Measurements from ENCODE around the gene TRIM29.

The TRIM29 gene

DNA sequence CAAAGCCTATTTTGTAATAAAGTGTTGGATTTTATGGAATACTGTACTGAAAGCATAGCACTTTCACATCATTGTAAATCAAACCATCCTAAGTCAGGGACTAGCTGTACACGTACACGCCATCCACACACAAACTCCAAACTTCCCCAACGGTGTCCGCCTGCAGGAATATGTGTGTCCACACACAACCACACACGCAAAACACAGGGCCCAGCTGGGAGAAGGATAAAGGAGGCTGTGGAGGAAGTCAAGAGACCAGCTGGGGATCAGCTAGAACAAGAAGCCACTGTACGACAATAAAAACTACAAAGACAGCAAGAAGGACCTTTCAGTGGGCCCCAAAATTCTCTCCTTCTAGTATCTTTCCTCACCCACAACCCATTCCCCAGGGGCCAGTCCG is 1.6 kb downstream of the TRIM29 start:
- no peak for DNase-seq

DNA sequence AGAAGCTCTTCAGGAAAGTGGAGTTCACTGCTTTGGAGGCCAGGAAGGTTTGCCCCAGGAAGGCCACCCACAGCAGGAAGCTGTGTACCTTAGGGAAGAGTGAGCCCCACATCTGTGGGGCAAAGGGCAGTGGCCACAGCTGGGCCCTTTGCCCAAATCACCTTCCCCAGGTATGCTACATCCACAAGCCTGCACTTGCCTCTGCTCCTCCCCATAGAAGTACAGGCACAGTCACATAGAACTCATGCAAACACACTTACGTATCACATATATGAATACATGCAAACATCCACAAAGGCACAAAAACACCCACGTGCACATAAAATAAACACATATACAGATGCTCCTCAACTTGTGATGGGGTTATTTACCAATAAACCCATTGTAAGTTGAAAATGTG is 2.1 kb downstream of the TRIM29 start:
- DNase-seq, result no peak

DNA sequence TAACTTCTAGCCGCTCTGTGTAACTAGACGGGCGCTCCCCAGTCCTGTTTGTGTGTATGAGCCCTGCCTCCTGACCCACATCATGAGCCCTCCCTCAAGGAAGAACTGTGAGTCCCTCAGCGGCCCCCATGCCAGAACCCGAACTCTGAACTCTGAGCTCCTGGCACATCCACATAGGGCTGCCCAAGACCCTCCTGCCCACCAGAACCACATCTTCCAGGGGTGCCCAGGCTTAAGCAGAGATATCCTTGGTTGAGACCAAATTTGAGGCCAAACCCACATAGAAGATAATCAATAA is 3.0 kb downstream of the TRIM29 start:
- no peak for DNase-seq

DNA sequence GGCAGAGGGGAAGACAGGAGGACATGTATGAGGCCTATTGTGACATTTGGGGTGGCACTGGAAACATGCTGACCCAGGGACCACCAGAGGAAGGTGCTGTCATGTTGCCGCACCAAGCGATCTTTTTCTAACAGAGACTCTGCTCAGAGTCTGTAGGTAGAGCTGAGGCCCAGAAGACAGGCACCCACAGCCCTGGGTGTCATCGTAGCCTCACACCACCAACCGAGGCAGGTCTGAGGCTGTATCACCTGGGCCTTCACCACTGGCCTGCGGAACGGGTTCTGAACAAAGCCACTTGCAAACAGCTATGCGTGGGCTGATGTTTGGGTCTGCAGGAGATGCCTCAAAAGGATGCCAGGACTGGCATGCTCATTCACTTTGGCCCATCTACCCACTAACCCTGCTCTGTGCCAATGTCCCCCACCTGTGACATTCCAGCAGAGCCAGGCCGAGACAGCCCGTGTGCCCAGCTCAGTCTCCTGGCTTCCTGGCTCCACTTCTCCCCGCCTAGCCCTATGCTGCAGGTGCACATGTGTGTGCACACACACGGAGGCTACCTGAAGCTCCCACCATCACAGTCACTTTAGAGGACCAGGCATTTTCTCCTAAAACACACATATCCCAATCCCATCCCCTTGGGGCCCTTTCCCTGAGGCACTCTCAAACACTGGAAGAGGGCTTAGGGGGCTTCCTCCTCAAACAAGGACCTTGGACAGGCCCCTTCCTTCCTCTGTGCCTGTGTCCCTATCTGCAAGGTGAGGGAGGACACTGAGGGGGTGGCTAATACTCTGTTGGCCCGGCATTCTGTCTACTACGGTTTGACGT is 3.6 kb downstream of the TRIM29 start:
- DNase-seq, result no peak

DNA sequence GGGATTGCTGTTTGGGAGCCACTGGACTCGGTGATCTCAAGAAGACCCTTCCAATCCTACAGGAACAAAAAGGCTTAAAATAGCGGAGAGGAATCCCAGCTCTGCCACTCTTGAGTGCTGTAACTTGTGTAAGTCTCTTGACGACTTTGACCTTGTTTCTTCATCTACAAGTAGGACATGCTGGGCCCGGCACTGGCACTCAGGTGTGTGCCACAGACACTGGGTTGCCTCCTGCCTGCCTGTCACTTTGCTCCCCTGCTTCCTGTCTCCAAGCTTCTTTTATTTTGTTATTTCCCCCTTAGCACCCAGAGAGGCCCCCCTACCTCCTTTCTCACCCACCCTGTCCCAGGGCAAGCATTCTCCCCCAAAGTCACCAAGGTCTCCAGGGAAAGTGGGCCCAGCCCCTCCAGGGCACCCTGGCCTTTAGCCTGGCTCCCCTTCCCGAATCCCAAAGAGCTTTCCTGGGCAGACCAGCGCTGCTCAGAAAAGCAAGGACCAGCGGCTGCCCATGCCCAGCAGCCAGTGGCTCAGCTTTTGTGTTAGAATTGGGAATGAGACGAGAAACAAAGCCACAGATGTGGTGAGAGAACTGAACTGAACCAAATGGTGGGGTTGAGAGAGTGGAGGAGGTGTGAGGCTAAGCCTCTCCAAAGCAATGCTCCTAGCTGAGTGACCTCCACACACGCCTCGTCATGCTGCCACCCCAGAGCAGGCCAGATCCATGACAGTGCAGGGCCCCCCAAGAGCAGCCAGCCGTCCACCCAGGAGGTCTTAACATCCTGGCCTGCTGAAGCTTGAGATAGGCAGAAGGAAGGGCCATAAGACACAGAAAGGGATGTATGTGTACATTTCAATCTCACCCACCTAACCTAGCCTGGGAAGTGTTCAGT is 4.5 kb downstream of the TRIM29 start:
- no peak for DNase-seq

DNA sequence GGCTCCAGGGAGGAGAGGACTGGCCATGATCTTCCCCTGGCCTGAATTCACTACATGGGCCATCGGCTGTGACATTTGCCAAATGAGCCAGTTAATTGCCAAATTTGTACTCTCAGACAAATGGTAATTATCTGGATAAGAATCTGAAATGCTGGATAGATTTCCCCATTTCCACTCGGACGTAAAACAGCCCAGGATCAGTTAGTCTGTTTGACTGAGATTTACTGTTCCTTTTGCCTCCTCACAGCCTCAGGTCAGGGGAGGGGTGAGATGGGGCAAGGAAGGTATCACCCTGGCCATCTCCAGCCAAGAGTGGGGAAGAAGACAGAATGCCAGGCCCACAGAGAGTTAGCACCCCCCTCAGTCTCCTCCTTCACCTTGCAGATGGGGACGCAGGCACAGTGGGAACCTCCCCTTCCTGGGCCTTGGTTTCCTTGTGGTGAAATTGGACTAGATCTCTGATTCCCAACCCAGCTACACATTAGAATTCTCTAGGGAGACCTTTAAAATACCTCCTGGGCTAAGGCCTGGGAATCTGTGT is 5.2 kb downstream of the TRIM29 start:
- DNase-seq, result no peak

DNA sequence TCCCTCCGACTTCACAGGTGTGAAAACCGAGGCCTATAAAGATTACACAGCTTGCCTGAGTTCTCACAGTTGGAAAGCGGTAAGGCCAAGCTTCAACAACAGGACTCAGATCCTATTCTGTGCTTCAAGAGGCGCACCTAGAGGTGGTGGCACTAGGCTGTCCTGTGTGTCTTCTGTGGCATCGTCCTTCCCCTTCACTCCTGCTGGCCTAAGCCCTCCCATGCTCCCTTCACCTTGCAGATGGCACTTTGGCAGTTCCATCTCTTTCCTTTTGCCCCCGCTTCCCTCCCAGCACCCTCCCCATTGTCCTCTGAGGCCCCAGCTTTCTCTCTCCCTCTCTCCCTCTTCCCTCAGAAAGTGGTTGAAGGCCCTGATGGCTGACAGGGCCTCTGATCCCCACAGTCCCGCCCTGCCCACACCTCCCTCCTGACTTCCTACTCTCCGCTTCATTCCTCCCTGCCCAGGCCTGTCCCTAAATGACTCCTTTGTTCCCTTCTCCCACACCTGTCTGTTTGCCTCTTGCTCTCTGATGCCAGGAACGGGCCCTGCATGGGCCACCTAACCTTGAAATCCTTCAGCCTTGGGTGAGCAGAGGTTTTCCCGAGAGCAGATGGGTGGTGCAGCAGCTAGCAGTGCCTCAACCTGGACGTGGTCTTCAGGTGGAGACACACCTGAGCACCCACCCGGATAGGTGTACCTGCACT is 5.8 kb downstream of the TRIM29 start:
- no peak for DNase-seq

DNA sequence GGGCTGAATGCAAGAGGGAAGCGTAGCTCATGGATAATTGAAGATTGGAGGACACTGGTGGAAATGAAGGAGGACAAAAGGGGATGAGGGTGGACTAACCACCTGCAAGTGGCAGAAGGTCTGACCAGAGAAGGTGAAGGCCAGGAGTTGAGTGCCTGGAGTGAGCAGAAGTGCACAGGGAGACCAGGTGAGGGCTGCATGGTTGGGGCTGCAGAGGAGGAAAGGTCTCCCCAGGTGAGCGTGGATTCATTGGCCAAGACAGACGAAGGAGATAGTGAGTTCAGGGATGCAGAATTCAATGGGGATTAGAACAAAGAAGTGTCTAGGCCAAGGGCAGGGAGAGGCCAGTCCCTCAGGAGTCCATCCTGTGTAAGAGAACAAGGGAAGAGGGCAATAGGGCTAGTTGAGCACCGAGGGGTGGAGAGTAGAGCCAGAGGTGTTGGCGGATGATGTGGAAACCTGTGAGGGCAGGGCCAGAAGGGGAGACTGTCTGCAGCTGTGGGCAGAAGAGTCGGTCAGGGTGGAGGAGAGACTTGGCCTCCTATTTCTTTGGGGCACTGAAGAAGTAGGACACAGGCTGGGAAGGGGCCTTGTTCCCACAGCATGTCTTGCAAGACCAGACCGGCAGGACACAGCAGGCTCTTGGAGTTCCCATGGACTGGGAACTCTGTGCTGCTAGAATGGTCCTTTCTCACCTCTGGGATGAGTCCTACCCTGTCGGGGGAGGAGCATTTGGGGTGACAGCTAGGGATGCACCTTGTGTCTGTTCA is 6.7 kb downstream of the TRIM29 start:
- no peak for DNase-seq

DNA sequence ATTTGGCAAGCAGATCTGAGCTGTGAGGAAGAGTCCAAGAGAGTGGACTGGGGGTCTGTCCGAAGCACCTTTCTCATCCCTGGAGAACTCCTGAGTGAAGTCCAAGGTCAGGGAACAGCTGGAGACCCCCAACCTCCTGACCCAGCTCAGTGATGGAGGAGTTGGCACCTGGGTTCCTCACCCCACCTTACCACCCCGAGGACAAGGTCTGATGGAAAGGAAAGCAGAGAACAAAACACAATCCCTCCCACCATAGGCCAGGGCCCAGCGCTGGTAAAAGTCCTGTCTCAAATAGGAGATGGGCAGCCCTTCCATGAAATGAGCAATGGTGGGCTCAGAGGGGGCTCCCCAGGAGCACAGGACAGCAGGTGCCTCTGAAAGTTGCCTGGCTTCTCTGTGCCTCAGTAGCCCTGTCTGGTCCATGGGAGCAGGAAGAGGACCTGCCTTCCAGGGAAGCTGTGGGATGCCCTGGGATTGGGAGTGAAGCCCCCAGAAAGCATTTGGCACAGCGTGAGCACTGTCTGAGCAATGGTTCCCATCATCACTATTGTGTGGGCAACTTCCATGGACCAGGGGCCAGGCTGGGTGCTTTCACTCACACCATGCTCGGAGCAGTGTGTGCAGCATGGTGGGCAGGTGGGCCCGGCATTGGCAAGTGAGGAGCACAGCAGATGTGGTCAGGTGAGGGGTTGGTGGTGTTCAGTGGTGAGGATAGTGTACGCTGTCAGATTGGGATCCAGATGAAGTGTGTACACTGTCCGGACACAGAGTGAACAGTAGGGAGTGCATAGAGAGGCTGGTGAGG is 7.5 kb downstream of the TRIM29 start:
- no peak for DNase-seq

DNA sequence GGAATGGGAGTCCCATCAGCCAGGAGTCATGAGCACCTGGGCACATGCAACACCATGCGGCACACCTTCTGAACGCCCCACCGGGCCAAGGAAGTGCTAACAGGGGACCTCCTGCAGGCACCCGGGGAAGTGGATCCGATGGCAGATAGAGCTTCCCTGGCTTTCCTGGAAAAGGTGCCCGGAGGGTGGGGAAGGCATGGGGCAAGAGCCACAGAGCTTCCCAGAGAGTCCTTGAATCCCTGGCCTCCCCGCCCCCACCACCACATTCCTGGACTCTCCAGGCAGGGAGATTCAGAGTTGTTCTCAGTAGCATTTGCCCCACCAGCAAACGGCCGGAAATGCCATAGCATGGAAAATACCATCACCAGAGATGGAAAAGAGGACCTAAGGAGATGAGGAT is 8.3 kb downstream of the TRIM29 start:
- DNase-seq, result no peak

DNA sequence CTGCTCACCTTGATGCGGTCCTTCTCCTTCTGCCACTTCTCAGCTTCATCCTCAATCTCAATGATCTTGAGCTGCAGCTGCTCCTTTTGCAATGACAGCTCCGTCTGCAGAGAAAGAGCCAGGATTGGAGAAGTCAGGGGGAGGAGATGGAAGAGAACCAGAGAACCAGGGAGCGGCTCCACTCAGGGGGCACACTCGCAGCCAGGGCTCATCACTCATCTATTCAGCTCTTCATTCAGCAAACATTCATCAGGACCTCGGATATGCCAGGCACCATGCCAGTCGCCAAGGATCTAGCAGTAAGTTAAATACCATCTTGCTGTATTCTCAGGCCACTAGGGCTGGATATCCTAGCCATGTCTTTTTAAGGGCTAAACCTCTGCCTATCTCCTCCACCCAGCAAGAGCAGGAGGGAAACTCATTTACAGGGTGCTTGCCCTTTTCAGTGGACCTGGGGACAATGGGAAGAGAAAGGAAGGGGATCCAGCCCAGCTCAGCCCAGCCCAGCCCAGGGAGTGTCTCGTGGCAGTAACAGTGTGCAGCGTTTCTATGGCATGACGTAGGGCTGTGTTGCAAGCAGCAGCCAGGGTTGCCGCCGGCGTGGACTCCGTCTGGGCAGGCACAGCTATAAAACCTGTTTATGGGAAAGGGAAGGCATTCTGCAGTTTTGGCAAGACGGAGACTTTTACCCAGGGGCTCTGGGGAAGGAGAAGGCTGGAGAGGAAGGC is 9.4 kb downstream of the TRIM29 start:
- DNase-seq, result no peak

DNA sequence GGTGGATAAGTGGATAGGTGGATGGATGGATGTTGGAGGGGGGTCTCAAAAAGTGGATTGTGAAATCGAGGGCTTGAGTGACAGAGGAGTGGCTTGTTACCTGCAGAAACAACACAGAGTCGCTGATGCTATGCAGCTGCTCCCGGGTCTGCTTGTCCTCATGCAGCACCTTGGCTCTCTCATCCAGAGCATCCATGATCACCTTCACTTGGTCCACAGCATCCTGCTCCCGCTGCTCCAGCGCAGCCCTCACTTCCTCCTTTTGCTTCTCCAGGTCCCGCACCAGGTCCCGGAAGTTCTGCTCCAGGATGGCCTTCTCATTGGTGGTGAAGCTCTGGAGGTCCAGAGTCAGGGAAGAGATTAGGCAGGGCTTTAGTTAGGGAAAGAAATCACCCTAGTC is 10.7 kb downstream of the TRIM29 start:
- DNase-seq, result no peak

DNA sequence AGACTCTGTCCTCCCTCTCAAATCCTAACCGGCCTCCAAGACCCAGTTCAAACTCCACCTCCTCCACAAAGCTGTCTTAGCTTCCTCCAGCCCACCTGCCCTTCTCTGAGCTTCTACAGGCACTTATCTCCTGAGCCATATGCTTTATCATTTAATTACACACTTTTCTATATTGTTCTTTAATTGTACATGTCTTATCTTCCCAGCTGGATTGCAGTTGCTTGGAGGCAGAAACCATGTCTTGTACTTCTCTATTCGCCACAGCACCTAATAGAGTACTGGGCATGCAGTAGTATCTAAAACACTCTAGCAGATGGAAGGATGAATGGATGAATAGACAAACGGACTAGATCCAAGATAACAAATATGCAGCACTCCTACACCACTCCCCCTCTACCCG is 11.3 kb downstream of the TRIM29 start:
- no peak for DNase-seq

DNA sequence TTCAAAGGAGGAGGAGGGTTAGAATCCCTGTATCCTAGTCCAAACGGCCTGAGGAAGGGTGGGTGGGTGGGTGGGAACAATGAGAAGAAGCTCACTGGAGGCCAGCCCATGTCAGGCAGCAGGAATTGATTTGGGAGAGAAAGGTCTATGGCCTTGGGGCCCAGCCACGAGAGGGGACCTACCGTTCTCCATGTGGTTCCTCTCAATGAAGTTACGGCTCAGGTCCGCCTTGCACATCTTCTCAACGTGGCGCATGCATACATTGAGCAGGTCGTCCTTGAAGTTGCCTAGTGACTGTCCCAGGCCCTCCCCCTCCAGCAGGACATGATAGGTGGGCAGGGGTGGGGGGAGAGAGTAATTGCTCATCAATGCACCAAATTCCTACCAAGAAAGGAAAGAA is 12.4 kb downstream of the TRIM29 start:
- no peak for DNase-seq

DNA sequence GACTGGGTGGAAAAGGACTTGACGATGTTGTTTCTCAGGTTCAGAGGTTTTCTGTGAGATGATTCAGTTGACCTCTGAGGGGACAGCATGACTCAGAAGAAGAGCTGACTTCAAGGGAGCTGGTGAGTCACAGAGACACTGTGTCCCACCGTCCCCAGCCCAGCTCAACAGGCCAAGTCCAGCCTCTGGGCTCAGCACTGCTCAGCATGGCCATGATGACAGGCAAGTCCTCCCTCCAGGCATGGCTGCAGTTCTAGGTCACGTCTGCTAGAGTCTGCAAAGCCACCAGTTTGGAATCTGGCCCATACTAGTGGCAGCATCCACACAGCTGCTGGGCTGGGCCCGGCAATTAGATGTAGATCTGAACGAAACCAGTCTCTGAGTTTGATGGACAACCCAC is 12.9 kb downstream of the TRIM29 start:
- no peak for DNase-seq

DNA sequence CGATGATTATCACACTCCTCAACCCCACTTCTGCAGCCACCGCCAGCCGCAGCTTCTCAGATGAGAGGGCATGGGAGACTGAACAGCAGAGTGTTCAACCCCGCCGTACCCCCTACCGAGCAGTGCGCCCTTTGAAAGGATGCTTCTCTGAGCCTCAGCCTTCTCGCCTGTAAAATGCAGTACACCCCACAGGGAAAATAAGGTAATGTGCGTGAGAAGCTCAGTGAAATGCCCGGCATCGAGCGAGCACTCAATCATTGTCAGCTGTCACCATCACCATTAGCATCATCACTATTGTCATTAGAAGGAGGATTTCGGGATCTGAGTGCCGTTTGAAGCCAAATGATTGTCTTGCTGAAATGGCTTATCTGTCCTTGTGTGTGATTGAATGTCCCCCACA is 13.6 kb downstream of the TRIM29 start:
- DNase-seq, result no peak

DNA sequence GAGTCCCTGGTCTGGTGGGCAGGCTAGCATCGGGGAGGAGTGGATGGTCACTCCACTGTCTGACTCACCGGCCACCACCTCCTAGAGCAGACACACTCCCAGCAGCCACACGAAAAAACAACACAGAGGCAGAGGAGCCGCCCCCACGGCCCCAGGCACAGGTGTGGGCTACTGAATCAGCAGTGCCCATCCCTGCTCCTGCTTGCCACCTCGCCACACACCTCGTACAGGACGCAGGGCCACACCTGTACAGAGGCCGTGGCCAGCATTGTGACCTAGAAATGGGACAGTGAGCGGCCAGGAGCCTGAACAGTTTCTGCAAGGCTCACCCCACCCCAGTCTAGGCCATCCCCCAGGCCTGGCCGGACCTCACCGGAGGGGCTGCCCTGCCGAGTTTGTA is 14.0 kb downstream of the TRIM29 start:
- DNase-seq, result no peak

DNA sequence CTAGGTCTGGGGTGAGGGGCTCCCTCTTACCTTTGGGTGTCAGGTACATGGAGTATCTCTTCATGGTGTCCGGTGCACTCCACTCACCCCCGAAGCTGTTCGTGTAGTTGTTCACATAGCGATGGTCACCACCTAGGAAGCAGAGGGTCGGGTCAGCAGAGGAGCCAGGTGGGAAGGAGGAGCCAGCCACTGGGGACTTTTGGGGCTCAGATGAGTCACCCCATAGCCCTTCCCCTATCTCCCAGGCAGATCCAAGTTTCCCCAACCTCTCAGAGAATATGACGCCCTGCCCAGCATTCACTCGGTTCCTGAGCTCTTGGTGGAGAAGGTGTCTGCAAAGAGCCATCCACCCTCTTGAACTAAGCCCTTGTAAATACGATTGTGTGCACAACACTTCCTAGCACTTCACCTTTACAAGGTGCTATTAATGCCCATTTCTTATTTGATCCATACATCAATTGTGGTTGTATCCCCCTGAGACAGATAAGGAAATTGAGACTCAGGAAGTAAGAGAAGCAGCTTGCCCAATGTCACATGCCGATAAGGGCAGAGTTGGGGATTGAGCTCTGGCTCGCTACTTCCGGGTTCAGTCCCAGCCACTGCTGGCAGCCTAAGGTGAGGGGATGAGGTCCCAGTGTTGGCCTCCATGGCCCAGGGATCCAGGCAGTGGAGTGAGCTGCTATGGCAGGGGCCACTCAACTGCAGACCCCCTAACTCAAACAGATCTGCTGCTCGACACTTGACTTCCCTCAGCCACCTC is 14.8 kb downstream of the TRIM29 start:
- DNase-seq, result no peak

DNA sequence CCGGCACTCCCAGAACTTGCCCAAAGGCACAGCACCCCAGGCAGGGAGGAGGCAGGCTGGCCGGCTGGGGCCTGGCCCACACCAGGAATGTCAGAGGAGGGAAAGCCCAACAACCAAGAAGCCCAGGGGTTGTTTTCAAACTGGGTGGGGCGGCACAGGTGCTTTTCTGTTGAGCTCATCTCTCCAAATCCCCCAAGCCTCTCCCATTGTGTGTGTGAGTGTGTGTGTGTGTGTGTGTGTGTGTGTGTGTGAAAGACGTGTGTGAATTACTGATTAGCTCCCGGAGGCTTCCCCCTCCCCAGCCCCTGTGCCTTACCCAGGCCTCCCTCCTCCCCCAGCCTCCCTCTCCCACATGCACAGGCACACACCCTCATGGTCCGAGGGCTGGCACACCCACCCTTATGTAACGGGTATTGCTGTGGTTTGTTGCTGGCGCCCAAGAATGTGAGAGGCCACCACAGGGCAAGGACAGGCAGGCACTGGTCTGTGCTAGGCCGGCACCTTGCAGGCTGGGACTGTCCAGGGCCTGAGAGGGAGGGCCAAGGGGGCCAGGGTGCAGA is 15.9 kb downstream of the TRIM29 start:
- DNase-seq, result no peak

DNA sequence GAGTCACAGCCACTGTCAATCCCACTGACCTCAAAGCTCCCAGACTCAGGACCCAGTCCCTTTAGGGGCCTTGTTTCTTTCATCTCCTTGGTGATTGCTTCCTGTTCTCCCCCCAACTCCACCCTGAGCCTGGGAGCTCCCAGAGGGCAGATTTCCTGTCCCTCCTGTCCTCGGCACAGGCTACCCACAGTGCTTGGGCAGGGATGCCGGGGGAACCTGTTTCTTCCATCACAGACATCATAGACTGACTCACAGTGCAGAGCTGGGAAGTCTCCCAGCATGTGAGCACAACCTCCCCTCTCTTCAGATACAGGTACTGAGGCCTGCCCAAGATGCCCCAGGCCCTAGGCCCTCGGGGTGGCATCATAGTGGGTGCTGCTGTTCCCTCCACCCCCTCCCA is 16.6 kb downstream of the TRIM29 start:
- no peak for DNase-seq
